RKO (cell line): ENCODE data around the gene MOXD1.
A peak's percentile ranks its signal among the peaks of the same experiment; 100 is the strongest.

Experiments
- DNase-seq: peaks from one replicate; pipeline ENCODE4 v3.0.0-alpha.2; 2016; ENCODE audit warnings: low spot score

Gene MOXD1

DNA sequence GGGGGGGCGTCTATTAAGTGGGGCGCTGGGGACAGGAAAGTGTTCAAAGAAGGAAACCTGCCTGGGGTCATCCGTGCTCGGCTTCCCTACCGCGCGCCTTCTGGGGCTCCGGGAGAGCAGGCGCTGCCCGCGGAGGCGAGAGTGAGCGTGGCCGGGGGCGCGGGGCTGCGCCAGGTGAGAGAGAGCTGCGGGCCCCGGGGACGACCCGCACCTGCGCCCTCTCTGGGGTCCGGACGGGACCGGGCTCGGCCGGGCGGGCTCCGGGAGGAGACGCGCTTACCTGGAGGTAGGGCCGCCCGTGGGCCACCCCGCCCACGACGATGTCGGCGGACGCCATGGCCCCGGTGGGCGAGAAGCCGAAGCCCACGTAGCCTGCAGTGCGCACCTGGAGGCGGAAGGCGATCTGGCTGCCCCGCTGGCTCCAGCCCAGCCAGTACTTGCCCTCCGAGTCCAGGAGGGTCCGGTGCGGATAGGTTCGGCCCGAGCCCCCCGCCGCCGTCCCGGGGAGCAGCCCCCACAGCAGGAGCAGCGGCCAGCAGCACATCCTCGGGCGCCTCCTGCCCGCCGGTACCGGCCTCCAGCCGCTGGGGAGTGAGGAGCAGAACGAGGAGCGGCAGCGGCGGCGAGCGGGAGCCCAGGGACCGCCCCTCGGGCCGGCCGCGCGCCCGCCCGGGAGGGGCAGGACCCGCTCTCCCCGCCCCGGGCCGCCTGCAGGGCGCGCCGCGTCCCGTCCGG is at the start of gene MOXD1:
Gene MOXD1 (minus strand): TSS at position 593 of the 735 bp plus-strand sequence. CDS start 49 bp downstream, at position 544.
- no peak for DNase-seq

DNA sequence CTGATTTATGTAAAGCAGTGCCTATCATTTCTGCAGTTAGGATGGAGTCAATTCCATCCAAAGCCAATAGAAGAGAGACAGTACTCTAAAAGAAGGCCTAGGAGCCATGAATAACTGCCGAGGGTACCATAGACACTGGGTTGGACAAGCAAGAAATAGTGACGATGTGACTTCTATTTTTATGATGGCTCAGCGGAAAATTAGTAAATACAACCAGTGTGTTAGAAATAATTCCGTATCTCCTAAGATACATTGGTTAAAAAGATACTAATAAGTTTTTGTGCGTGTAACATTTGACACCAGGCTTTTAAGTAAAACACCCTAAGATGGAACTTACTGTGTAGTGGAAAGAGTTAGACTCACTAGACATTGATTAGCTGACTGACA is 45.6 kb upstream of the MOXD1 start:
- DNase-seq, result no peak

DNA sequence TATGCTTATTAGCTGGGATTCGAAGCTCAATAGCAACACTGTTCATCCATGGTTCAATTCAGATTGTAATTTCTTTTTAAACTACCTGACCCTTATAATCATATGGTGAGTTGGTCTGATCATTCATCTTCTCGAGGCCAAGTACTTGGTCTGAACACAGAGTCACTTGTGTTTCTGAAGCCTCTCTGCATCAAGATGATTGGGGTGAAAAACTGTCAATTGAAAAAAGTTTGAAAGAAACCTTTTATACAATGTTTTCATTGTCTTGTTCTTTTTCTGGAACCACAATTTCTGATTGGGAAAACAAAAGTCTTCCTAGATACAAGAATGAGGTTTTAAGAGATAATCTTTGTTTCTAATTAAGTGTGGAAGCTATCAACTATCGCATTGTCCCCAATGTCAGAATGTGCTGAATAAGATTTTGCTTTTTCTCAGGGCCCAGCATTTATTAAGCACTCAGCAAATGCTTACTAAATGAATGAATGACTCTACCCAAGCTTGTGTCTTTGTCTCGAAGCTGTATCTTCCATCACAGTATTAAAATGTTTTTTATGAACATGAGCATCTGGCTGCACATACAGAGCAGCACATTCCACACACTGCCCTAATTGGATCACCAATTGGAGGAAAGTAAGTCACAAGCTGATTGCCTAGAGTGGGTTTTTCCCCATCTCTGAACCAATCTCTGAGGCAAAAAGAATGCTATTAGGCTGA is 45.0 kb upstream of the MOXD1 start:
- no peak for DNase-seq

DNA sequence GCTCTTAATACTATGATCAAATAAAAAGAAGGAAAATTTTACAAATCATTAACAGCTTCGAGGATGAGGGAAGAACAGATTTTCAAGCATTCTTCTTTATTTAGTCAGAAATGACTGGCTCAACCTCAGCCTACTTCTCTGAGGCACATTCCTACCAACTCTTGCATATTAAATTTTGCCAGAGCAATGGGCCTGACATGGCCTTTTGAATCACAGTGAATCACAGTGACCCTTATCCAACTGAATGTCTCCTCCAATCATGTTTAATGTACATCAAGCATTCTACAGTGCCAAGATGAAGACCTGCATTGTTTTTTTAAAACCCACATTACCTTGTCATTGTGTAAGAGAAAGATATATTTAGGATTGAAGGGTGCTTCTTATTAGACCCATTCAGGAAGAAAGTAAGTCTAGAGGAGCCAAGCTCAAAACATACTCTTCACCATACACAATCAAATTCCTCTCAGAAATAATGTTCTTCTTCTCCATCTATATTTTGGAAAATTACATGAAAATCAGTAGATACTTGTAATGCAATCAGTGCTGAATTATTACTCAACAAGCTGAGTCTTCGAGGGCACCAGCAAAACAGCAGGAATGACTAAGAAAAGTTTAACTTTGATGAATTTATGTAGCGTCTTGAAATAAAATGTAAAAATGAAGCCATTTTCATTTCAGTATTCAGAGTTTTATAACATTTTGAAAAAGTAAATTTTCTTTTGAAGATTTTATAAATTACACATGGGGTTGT is 44.1 kb upstream of the MOXD1 start:
- DNase-seq, result peak; percentile 64

DNA sequence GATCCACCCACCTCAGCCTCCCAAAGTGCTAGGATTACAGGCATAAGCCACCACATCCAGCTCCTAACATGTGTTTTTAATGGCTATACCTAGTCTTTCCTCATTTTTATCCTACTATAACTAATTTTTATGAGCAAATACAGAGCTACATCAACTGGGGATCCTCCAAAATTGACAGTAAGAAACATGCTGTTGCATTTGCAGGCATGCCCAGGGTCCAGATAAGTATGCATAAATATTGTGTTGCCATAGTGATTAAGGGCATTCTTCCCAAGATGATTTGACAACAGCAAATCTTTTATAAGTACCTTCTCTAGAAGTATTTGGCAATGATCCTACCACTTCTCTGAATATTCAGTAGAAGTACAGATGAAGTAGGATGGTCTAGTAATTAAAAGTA is 41.9 kb upstream of the MOXD1 start:
- DNase-seq, result no peak

DNA sequence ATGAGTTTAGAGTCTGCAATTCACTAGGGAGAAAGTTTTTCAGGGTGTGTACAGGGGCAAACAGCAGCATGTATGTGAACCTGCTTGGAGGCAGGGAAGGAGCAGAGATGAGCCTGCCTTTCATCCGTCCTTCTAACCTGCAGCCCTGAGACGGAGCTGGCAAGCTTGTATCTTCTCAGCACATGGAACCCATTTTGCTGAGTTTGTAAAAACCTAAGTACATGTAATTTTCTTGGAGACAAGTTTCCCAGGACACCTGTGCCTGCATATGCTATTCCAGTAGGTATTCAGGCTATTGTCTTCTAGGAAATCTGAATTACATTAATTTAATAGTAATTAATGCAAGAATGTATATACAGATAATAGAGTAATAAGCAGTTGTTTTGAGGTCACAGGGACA is 28.8 kb upstream of the MOXD1 start:
- no peak for DNase-seq

DNA sequence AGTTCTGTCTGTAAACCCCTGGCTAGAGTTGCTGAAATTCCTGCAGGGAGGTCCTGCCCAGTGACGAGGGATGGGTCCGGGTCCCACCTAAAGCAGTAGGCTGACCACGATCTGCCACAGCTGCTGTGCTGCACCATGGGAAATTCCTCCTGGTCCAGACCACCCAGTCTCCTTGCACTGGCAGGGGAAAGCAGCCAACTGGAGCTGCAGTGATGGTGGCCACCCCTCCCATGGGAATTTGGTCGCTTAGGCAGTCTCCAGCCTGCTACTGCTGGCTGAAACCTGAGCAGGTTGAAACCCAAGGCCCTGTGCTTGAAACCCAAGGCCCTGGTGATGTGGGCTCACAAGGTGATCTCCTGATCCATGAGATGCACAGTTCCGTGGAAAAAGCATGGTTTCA is 23.9 kb upstream of the MOXD1 start:
- DNase-seq, result no peak

DNA sequence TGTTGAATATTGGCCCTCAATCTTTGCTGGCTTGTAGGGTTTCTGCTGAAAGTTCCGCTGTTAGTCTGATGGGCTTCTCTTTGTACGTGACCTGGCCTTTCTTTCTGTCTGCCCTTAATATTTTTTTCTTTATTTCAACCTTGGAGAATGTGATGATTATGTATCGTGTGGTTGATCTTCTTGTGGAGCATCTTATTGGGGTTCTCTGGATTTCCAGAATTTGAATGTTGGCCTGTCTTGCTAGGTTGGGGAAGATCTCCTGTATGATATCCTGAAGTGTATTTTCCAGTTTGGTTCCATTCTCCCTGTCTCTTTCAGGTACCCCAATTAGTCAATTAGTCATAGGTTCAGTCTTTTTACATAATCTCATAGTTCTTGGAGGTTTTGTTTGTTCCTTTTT is 22.6 kb upstream of the MOXD1 start:
- DNase-seq, result no peak

DNA sequence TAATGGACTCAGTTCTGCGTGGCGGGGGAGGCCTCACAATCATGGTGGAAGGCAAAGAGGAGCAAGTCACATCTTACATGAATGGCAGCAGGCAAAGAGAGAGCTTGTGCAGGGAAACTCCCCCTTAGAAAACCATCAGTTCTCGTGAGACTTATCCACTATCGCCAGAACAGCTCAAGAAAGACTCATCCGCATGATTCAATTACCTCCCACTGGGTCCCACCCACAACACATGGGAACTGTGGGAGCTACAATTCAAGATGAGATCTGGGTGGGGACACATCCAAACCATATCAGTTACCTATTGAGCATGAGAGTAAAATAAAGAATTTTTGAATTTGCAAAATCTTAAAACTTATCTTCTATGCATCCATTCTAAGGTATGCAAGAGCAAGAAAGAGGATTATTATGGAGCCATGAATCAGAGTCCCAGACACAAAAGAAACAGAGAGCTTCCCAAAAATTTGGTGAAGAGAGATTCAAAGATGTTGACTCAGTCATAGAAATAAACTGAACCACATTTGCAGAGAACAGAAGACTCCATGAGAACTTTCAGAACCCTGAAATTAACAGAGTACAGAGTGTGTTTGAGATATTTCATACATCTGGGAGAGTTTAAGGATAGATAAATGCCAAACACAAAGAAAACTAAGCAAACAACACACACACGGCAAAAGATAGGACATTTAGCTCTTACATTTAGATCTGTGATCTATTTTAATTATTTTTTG is 17.1 kb upstream of the MOXD1 start:
- DNase-seq, result no peak

DNA sequence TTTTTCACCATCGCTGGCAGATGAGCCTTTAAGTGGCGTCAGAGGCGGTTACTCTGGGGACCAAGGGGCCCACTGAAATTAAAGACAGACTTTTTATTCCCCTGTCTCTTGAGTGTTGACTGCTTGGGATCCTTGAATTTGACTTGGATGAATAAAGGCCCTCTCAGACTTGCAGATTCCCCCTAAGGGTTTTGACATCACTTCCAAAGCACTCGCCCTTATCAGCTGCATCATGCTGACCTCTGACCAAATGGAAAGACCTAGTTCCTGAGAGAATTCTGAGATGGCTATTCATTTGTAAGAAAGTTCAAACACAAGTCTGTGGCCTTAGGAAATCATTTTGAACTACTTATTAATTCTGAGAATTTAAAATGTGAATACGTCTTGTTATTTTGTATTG is 13.5 kb upstream of the MOXD1 start:
- DNase-seq, result no peak

DNA sequence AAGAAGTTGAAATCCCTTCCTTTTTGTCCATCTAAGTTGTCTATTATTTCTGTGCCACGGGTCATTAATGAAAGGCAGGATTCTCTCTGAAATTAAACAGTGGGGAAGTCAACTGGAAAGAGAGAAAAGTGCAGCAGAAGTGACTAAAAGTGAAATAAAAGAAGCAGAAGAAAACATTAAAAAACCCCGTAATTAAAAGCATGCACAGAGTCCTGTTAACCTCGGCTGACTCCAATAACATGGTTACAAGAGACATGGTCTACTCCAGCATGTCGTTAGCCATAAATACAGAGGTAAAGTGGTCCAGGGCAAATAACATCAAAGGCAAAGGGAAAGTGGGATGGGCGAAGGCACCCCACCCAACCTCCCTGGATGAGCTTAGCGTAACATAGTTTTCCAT is 13.0 kb upstream of the MOXD1 start:
- no peak for DNase-seq

DNA sequence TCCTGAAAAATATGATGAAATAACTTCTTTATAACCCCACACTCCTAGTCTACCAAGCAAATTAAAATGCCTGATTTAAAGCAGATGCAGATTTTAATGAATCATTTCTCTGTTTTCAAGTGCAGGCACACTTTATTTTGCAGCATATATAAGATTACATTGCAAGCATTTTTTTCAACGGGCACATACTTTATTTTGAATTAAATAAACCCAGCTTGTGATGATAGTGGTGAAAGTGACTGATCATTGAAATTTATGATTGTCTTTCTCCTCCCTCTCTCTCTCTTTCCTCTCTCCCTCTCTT is 12.2 kb upstream of the MOXD1 start:
- no peak for DNase-seq

DNA sequence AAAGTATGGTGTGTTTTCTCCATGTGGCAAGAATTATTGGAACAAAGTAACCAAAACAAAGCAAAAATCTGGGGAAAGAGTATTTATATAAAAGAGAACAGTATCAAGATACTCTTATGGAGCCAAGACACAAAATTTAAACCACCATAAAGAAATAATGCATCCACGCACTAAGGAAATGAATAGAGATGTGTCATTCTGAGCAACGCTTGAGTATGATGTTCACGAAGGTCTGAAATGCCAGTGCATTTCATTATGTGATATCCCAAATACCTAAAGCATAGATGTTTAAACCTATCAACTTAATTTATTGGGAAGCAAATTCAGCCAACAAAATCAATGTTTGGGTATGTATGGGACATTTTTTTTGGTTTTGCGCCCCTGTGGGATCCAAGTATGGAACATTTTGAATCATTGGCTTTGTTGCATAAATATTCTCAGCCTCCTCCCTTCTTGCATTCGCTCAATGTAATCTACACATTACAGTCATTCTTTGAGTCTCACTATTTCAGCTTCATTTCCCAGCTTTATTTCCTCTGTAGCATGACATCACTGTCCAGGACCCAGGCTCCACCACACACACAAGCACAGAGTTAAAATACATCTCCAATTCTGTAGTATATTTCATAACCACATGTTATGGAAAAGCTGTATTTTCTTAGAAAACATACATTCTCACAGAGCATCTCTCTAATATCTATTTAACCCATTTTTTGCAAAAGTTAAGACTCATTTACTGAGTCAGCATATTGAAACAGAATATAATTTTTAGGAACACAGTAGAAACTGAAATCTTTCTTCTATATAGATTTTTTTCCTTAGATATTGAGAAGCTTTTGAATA is 11.6 kb upstream of the MOXD1 start:
- no peak for DNase-seq

DNA sequence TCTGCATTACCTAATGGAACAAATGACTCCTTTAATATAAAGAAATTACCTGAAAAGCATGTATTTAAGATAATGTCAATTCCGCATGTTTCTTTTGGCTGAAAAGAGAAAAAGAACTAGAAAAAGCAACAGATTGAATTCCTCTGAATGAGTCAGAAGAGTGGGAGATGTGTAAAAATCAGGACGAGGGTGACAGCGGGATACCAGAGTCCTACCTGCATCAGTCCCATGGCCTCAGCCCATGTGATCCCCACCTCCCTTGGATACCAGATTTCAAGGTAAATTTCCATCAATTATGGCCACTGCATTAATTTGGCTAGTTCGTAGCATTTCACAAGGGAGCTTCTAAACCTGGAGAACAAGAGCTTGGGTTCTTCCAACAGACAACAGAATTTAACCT is 10.0 kb upstream of the MOXD1 start:
- no peak for DNase-seq

DNA sequence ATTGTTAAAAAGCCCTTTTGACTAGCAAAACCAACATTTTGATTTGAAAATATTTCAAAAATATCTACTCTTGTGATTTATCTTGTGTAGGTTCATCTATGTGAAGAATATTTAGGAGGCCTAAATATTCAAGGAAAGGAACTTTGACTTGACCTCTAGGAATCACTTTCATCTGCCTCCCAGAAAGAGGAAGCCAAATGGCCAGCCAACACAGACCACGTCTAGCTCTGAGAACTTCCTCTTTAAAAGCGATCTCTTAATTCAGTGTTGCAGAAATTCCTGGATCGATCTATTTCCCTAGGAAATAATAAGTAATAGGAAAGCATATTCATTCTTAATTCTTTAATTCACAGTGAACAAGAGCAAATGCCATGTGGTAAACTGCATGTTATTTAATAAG is 9.6 kb upstream of the MOXD1 start:
- no peak for DNase-seq

DNA sequence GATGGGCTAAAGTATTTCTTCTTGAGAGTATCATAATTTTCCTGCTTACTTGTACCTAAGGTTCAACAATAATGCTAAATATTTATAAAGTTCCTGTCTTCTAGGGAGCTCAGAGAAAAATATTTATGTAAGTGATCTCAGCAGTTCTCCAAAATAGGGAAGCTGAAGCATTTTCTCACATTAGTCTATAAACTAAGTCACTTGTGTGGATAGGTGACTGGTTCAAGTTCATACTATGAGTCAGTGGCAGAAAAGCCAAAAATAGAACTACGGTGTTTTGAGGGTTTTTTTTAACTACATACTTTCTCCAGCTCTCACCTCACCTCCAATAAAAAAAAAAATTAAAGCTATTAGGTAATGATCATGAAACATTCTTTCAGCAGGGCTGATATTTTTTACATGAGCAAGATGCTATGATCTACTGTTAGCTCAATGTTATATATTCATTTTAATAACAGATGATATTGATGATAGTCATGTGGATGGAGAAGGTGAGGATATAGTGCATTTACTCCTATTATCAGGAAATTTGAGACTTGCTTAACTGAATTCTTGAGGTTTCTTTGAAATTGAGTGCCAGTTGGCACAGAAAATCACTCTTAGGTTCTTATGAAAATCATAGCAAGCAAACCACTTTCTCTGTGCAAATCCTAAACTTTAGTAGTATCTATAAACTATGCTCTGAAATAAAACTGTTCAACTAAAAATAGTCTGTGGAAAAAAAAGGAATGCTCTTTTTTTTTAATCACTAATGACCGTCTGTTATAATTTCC is 4.1 kb upstream of the MOXD1 start:
- peak; percentile 18 for DNase-seq

DNA sequence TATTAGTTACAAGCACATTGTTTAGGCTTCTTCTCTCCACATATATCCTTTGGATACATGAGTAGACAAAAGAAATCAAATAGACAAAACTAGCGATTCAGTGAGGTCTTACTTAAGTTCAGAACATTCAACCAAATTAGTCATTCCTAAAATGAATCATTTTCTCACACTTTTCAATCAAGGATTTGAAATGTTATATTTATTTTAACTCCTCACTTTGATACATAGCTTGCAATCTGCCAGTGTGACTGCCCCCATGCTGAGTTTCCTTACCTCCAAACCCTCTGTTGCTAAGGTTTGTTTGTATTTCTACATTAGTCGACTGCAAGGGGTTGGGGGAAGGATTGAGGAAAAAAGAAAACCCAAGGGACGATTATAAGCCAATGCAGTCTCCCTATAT is 3.5 kb upstream of the MOXD1 start:
- DNase-seq, result no peak

DNA sequence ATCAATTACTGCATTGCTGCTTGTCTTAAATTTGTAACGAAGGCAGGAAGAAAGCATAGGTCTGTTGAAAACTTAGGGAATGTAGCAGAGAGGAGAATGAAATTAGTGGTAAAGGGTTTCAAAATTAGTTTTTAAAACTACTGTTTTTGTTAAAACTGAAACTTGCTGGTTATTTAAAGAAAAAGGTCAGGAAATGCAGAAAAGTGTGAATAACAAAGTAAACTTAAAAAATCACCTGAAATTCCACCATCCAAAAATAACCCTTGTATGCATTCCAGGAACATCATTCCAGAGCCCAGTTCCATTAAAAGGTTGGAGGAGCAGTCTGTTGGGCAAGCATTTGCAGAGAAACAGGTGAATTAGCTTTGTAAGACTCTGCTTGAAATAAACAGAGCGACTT is 3.1 kb upstream of the MOXD1 start:
- DNase-seq, result no peak

DNA sequence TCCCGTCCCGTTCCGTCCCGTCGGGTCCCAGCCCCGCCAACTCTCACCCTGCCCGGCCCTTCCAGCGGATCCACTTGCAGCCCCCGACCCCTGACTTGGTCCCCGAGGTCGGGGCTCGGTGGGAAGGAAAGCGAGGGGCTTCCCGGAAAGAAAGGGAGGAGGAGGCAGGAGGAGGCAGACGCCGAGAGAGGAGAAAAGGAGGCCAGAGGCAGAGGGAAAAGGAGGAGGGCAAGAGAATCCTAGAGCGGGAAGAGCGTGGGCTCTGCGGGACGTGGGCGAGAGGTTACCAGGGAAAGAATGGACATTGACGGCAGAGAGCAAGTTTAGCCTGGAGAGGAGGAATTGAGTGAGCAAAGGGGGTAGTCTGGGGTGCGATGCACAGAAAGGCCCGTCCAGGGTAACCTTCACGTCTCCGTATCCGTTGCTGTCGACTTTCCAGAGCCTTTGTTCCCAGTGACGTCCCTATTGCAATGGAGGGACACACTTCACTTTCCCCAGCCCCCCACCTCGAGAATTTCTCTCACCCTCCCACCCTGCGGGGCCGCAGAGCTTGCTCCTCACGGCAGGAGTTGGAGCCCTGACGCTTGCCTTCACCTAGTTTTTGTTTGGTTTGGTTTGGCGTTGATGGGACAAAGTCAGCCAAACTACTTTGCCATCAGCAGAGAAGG is 477 bp upstream of the MOXD1 start:
- no peak for DNase-seq

DNA sequence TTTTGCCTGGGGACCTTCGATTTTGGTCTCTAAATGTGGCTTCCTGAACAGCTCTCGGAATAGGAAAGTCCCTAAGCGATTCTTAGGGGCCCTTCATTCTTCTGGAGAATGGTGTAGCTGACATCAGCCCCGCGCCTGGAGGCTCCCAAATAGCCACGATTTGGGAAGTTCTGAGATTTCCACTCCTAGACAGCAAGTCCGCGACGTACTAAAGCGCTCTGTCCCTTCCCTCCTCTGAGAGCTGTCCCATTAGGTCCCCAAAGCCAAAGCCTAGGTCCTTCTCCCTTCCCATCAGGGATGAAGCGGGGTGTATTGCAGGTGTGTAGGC is 756 bp downstream of the MOXD1 start:
- DNase-seq, result no peak
